C4-2B (cell line): ENCODE data around the gene SBNO2.

ENCODE experiments used
- ZFX ChIP-seq: fragments of 450-650 bp; IDR thresholded peaks from 2 replicates; pipeline ENCODE4 v1.6.1; 2017
- TF ChIP-seq, protein P1 (sequence below): fragments of 450-650 bp; conservative IDR thresholded peaks from 2 replicates; pipeline ENCODE4 v1.5.1; 2017; ENCODE audit warnings: mild to moderate bottlenecking

- TF ChIP-seq, protein P1, sequence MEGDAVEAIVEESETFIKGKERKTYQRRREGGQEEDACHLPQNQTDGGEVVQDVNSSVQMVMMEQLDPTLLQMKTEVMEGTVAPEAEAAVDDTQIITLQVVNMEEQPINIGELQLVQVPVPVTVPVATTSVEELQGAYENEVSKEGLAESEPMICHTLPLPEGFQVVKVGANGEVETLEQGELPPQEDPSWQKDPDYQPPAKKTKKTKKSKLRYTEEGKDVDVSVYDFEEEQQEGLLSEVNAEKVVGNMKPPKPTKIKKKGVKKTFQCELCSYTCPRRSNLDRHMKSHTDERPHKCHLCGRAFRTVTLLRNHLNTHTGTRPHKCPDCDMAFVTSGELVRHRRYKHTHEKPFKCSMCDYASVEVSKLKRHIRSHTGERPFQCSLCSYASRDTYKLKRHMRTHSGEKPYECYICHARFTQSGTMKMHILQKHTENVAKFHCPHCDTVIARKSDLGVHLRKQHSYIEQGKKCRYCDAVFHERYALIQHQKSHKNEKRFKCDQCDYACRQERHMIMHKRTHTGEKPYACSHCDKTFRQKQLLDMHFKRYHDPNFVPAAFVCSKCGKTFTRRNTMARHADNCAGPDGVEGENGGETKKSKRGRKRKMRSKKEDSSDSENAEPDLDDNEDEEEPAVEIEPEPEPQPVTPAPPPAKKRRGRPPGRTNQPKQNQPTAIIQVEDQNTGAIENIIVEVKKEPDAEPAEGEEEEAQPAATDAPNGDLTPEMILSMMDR, result no peak
- no peak for TF ChIP-seq ZFX
Measured at GRCh38 chr19:1109697-1110671, 64.1 kb downstream of the SBNO2 start.
